HUES6 (cell line): ENCODE results near the gene GAL3ST3.
"Not testable (repeated sequence)": the region's sequence is repeated elsewhere in the genome, so short reads cannot be mapped to it uniquely, and the experiment has no call there.

Experiments
- H3K27ac ChIP-seq: 2 replicates; pipeline ENCODE4 v1.7.0; 2013; ENCODE audit warnings: low read depth, mild to moderate bottlenecking, low read length, inconsistent platforms
- H3K27me3 ChIP-seq: 2 replicates; pipeline ENCODE4 v1.6.1; 2013; ENCODE audit warnings: low read length; ENCODE audit not compliant: control insufficient read depth, insufficient read depth
- H3K36me3 ChIP-seq: 2 replicates; pipeline ENCODE4 v1.6.1; 2013; ENCODE audit warnings: low read length; ENCODE audit not compliant: control insufficient read depth, insufficient read depth
- H3K4me1 ChIP-seq: 2 replicates; pipeline ENCODE4 v1.6.1; 2013; ENCODE audit warnings: low read length; ENCODE audit not compliant: control insufficient read depth, insufficient read depth
- H3K4me3 ChIP-seq: 2 replicates; pipeline ENCODE4 v1.5.1; 2013; ENCODE audit warnings: low read depth, low read length
- H3K9ac ChIP-seq: one replicate; pipeline ENCODE4 v1.6.1; 2013; ENCODE audit warnings: mild to moderate bottlenecking, low read length
- H3K9me3 ChIP-seq: 2 replicates; pipeline ENCODE4 v1.6.1; 2013; ENCODE audit warnings: low read depth, low read length; ENCODE audit not compliant: control insufficient read depth, insufficient read depth

GAL3ST3 gene, protein sequence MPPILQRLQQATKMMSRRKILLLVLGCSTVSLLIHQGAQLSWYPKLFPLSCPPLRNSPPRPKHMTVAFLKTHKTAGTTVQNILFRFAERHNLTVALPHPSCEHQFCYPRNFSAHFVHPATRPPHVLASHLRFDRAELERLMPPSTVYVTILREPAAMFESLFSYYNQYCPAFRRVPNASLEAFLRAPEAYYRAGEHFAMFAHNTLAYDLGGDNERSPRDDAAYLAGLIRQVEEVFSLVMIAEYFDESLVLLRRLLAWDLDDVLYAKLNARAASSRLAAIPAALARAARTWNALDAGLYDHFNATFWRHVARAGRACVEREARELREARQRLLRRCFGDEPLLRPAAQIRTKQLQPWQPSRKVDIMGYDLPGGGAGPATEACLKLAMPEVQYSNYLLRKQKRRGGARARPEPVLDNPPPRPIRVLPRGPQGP

DNA sequence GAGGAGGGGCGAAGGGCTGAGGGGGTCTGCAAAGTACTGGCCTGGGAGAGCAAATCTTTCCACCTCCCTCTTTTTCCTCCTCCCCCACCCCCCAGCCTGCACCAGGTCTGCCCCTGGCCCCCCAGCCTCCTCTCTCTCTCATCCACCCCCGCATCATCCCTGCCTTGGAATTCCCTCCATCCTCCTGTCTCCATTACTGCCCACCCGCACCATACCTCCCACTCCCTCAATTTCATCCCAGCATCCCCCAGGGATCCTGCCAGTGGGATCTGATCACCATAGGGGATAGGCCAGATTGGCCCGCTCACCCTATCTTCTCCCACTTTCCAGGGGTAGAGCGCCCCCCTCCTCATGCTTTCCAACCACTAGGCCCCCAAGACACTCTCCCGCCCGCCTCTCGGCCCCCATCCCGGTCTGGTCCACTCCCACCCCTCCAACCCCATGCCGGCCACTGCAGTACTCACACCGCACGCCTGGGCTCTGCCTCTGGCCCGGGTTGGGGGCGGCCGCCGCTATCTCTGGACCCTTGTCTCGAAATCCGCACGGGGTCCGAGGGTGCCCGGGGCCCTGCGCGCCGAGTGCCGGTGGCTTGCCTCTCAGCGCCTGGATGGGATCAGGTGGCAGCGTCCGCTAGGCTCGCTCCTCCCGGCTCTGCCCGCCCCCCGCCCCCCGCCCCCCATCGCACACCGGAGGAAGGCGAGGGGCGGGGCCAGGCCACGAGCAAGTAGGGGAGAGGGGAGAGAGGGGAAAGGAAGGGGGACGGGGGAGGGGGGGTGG is at the start of gene GAL3ST3:
GAL3ST3 (minus strand) TSS at position 615 of the 777 bp plus-strand sequence. CDS start 3,746 bp downstream, outside the sequence.
- peaks cover 29% of the 10 kb centered on the region for H3K4me1 ChIP-seq
- H3K36me3 ChIP-seq = peaks cover 6% of the 10 kb centered on the region; the same call in 1 of the 2 replicates
- H3K9ac ChIP-seq = no peak within 1 kb of the TSS
- H3K9me3 ChIP-seq = no peaks in the 10 kb centered on the region
- peak within 1 kb of the TSS; percentile 72 for H3K4me3 ChIP-seq
- no peaks in the 10 kb centered on the region; the same call in 1 of the 2 replicates for H3K27me3 ChIP-seq
- no peak within 1 kb of the TSS for H3K27ac ChIP-seq

DNA sequence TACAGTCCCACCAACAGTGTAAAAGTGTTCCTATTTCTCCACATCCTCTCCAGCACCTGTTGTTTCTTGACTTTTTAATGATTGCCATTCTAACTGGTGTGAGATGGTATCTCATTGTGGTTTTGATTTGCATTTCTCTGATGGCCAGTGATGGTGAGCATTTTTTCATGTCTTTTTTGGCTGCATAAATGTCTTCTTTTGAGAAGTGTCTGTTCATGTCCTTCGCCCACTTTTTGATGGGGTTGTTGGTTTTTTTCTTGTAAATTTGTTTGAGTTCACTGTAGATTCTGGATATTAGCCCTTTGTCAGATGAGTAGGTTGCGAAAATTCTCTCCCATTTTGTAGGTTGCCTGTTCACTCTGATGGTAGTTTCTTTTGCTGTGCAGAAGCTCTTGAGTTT is 43.2 kb upstream of the GAL3ST3 start:
- not testable (repeated sequence) for H3K27ac ChIP-seq, H3K9ac ChIP-seq, H3K9me3 ChIP-seq, H3K4me3 ChIP-seq, H3K4me1 ChIP-seq, H3K36me3 ChIP-seq, H3K27me3 ChIP-seq

DNA sequence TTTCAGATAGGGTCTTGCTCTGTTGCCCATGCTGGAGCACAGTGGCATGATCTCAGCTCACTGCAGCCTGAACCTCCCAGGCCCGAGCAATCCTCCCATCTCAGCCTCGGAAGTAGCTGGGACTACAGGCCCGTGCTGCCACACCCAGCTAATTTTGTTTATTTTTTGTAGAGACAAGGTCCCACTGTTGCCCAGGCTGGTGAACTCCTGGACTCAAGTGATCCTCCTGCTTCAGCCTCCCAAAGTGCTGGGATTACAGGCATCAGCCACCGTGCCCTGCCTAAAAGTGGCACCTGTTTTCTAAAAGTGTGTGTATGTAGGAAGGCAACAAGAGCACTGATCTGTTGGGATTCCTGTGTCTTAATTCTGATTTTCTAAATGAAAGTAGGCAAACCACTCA is 41.3 kb upstream of the GAL3ST3 start:
- Histone ChIP-seq H3K27ac (no peak overlapping the region), H3K36me3 (no peaks in the 10 kb centered on the region), H3K9me3 (no peaks in the 10 kb centered on the region), H3K9ac (no peak overlapping the region), H3K4me1 (no peaks in the 10 kb centered on the region), H3K27me3 (no peaks in the 10 kb centered on the region), H3K4me3 (no peak overlapping the region)

DNA sequence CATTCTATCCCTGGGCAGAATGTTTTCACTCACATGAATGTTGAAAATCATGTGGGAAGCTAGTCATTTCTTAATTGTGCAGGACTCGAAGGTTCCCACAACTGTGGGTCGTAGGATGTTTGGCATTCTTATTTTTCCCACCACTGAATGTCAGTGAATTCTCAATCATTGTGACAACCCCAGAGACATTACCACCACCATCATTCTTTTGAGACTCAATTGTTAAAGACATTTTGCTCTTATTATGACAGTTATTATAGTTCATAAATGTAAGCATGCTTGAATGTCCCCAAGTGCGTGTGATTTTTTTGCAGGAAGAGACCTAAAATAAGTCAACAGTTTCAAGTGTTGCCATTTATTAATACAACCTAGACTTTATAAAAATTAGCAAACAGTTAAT is 40.1 kb upstream of the GAL3ST3 start:
- Histone ChIP-seq H3K36me3 (no peaks in the 10 kb centered on the region), H3K4me3 (no peak overlapping the region), H3K4me1 (0 out of 2 replicates have a peak, but pooled peaks cover 4% of the 10 kb centered on the region), H3K9me3 (no peaks in the 10 kb centered on the region), H3K27me3 (no peaks in the 10 kb centered on the region), H3K27ac (no peak overlapping the region), H3K9ac (no peak overlapping the region)

DNA sequence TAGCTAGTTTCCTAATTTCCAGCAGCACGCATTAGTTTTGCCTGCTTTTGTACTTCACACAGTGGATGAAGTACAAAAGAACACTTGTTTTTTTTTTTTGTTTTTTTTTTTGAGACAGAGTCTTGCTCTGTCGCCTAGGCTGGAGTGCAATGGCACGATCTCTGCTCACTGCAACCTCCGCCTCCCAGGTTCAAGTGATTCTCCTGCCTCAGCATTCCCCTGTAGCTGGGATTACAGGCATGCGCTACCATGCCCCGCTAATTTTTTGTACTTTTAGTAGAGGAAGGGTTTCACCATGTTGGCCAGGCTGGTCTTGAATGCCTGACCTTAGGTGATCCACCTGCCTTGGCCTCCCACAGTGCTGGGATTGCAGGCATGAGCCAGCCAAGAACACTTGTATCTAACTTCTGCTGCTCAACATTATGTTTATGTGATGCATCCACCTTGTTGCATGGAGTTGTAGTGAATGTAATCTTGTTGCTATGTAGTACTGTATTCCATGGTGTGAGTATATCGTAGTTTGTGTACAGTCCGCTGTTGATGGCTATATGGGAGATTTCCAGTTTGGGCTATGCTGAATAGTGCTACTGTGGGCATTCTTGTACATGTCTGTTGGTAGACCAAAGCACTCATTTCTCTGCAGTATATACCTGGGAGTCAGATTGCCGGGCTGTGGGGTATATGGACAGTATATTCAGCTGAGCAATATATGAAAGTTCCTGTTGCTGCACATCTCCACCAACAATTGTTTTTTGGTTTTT is 38.4 kb upstream of the GAL3ST3 start:
- no peaks in the 10 kb centered on the region for H3K27me3 ChIP-seq
- H3K36me3 ChIP-seq = no peaks in the 10 kb centered on the region
- no peaks in the 10 kb centered on the region for H3K9me3 ChIP-seq
- H3K4me1 ChIP-seq = 0 out of 2 replicates have a peak, but pooled peaks cover 4% of the 10 kb centered on the region
- H3K4me3 ChIP-seq = no peak overlapping the region
- no peak overlapping the region for H3K9ac ChIP-seq
- no peak overlapping the region for H3K27ac ChIP-seq

DNA sequence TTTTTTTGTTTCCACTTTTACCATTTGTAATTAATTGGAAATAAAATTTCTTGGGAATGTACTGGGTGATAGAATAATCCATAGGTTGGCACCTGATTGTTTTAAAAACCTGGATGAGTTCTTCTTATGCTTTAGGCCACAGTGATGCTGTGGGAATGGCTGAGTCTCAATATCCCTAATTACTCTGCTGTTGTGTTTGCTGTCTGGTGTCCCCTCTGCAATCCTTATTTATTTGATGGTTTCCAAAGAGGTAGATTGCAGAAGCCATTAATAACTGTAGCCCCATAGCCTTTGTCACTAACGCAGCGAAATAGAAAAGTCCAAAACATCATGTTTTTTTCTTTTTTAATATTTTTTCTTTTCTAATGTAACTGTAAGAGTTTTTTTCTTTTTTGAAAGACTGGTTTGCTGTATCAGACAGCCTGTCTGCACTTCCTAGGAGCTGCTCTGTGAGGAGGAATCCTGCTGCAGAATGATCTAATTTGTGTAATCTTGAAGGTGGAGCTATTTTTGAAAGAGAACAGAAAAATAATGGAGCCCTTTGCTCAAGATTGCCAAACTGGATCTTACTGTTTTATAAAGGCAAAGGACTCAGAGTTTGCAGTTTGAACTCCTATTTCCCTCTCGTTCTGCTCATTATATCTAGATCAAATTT is 36.0 kb upstream of the GAL3ST3 start:
- no peaks in the 10 kb centered on the region for H3K36me3 ChIP-seq
- no peaks in the 10 kb centered on the region for H3K27me3 ChIP-seq
- H3K4me3 ChIP-seq = no peak overlapping the region
- H3K9me3 ChIP-seq = no peaks in the 10 kb centered on the region
- H3K27ac ChIP-seq = no peak overlapping the region
- peaks cover 9% of the 10 kb centered on the region; the same call in 1 of the 2 replicates for H3K4me1 ChIP-seq
- no peak overlapping the region for H3K9ac ChIP-seq

DNA sequence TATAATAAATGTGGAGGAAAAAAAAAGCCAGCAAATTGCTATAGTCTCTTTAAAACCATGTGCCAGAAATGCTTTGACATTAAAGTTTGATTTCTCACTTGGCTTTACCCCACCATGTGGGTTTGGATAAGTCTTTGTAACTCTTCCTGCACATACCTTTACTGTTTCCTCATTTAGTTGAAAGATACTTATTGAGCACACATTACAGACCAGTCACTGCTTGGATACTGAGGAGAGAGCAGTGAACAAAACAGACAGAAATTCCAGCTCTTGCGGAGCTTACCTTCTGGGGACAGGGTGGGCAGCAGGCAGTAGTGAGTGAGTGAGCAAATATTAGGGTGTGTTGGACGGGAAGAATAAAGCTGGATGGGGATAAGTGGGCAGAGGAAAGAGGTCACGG is 34.8 kb upstream of the GAL3ST3 start:
- no peaks in the 10 kb centered on the region for H3K36me3 ChIP-seq
- no peaks in the 10 kb centered on the region for H3K9me3 ChIP-seq
- peaks cover 11% of the 10 kb centered on the region; the same call in 1 of the 2 replicates for H3K4me1 ChIP-seq
- H3K27me3 ChIP-seq = no peaks in the 10 kb centered on the region
- H3K9ac ChIP-seq = no peak overlapping the region
- no peak overlapping the region for H3K27ac ChIP-seq
- no peak overlapping the region for H3K4me3 ChIP-seq

DNA sequence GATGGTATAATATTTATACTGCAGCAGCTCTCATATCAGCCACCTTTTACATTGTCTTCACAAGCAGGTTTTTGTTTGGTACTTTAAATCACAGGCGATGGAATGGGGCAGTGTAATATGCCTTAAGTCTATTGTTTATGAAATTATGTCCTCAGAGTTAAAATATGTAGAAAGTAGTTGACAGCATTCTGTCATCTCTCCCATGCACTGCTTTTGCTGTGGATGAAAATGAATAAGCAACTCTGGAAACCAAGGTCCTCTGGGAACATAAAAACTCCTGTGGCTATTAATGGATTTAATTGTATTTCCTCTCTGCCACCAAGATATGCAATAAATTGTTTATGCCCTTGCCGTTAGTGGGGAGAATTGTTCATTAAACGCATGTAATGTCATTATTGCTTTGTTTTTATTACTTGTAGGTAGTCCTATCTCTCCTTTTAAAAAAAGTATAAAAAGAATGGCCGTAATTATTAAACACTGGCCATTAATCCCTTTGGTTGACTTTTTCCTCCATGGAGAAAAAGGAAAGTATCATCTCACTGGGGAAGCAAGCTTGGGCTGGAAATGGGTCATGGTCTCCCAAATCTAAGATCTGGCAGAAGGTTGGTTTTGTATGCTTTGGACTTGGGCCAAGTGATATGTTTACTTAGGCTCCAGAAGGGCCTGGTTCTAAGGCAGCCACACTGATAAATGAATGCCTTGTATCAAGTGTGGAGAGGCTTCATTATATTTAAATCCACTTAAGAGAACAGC is 34.2 kb upstream of the GAL3ST3 start:
- Histone ChIP-seq H3K27me3 (no peaks in the 10 kb centered on the region), H3K4me1 (peaks cover 11% of the 10 kb centered on the region; the same call in 1 of the 2 replicates), H3K9me3 (no peaks in the 10 kb centered on the region), H3K36me3 (no peaks in the 10 kb centered on the region), H3K9ac (no peak overlapping the region), H3K4me3 (no peak overlapping the region), H3K27ac (no peak overlapping the region)

DNA sequence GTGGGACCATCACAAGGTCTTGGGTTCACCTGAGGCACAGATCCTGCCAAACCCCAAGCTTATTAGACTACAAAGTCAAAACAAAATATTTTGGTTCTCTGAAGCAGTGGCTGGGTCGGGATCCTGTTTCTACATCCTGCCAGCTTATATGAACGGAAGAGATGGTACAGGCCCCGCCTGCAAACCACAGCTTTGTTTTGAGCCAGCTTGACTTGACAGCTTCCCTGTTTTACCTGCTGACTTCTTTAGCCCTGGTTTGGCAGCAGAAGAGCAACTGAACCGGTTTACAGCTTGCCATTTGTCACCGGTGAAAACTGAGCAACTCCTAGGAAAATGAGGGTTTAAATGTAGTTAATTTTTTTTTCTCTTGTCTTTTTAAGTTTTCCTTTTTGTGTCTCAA is 32.5 kb upstream of the GAL3ST3 start:
- H3K4me1 ChIP-seq = peaks cover 11% of the 10 kb centered on the region; the same call in 1 of the 2 replicates
- no peak overlapping the region for H3K9ac ChIP-seq
- no peaks in the 10 kb centered on the region for H3K27me3 ChIP-seq
- no peaks in the 10 kb centered on the region for H3K9me3 ChIP-seq
- H3K27ac ChIP-seq = no peak overlapping the region
- no peaks in the 10 kb centered on the region for H3K36me3 ChIP-seq
- H3K4me3 ChIP-seq = no peak overlapping the region
